Caco-2 (cell line): ENCODE data around the gene DEPDC5. TPM values are rescaled to one million over a fixed set of nuclear protein-coding genes. Genes with fewer than 3 reads are reported as not detected.

Experiments
- BruUV-seq: library from RNA; stranded (reverse); fragments of 400-500 nt; replicated peaks from 2 replicates; lab custom pipeline; 2021; lab: Mats Ljungman, UMichigan
- CTCF ChIA-PET: fragments of 300-600 bp; sonication (Branson Sonifier 250); formaldehyde crosslinking; loops from one replicate; lab custom pipeline; 2022; ENCODE audit warnings: antibody characterized with exemption; lab: Charles Lee
- POLR2A ChIA-PET: fragments of 300-600 bp; sonication (Branson Sonifier 250); formaldehyde crosslinking; loops from one replicate; lab custom pipeline; 2022; ENCODE audit warnings: antibody characterized with exemption; lab: Charles Lee
- DNase-seq, 2 experiments: peaks; one replicate each; pipeline versions ENCODE4 v3.0.0 to v3.0.0-alpha.2; 2020 to 2022
- H3K27me3 ChIP-seq: replicated peaks from 2 replicates; pipeline ENCODE4 v1.6.0; 2011; ENCODE audit warnings: low read length; ENCODE audit not compliant: control insufficient read depth, insufficient read depth
- H3K36me3 ChIP-seq: 2 replicates; pipeline ENCODE4 v1.5.1; 2011; ENCODE audit warnings: low read length; ENCODE audit not compliant: control insufficient read depth, insufficient read depth
- H3K4me1 ChIP-seq: fragments of 250-450 bp; sonication (Bioruptor Pico); 2 replicates; pipeline ENCODE4 v1.5.1; 2020; ENCODE audit warnings: mild to moderate bottlenecking
- H3K4me3 ChIP-seq: 2 replicates; pipeline ENCODE4 v1.5.1; 2011; ENCODE audit warnings: low read depth, mild to moderate bottlenecking, control low read depth, low read length
- H3K9me3 ChIP-seq: fragments of 250-450 bp; sonication (Bioruptor Pico); 2 replicates; pipeline ENCODE4 v1.5.1; 2020; ENCODE audit warnings: mild to moderate bottlenecking, moderate library complexity
- H3K27ac Mint-ChIP-seq: one replicate; pipeline ENCODE4 v1.8.0; 2022; ENCODE audit warnings: mixed read lengths; ENCODE audit not compliant: unreplicated experiment
- H3K27me3 Mint-ChIP-seq: one replicate; pipeline ENCODE4 v1.8.0; 2022; ENCODE audit warnings: mixed read lengths; ENCODE audit not compliant: insufficient read depth, unreplicated experiment
- H3K36me3 Mint-ChIP-seq: one replicate; pipeline ENCODE4 v1.8.0; 2022; ENCODE audit warnings: mild to moderate bottlenecking, mixed read lengths; ENCODE audit not compliant: insufficient read depth, unreplicated experiment
- H3K4me1 Mint-ChIP-seq: one replicate; pipeline ENCODE4 v1.8.0; 2022; ENCODE audit warnings: low read depth, mixed read lengths; ENCODE audit not compliant: unreplicated experiment
- H3K4me3 Mint-ChIP-seq: one replicate; pipeline ENCODE4 v1.8.0; 2022; ENCODE audit warnings: mild to moderate bottlenecking, moderate library complexity, mixed read lengths; ENCODE audit not compliant: unreplicated experiment
- H3K9me3 Mint-ChIP-seq: one replicate; pipeline ENCODE4 v1.8.0; 2022; ENCODE audit warnings: mixed read lengths; ENCODE audit not compliant: unreplicated experiment
- intact Hi-C: fragments of 100-400 bp; cut with micrococcal nuclease; formaldehyde crosslinking; loops from one replicate; pipeline ENCODE4 v1.10.0; 2022; ENCODE audit not compliant: unreplicated experiment
- total RNA-seq: library from RNA; stranded (reverse); gene quantifications from 2 replicates; pipeline ENCODE4 v1.2.3, GENCODE V29; 2022
- TF ChIP-seq, protein P1 (sequence below), 2 experiments: fragments of 200-600 bp in 1 of 2; IDR thresholded peaks; 1 replicate in 1 of 2; 2 replicates in 1 of 2; pipeline versions ENCODE4 v1.5.1 to v1.8.0; 2011 to 2022; ENCODE audit warnings: antibody characterized with exemption in 1 of 2, control low read depth in 1 of 2, inconsistent platforms in 1 of 2, low read depth in 1 of 2, low read length in 1 of 2, mild to moderate bottlenecking in 1 of 2, moderate library complexity in 1 of 2; ENCODE audit not compliant: insufficient read depth in 1 of 2, severe bottlenecking in 1 of 2, unreplicated experiment in 1 of 2

DEPDC5 gene
- total RNA-seq, 1 experiment from 2014 or later = 19.4 TPM

- no peaks in the 10 kb centered on the region for H3K9me3 Mint-ChIP-seq
- no peaks in the 10 kb centered on the region for H3K4me1 Mint-ChIP-seq
- no peaks in the 10 kb centered on the region for H3K27me3 ChIP-seq
- ChIA-PET CTCF (no interaction called here), POLR2A (no interaction called here)
- H3K9me3 ChIP-seq = no peaks in the 10 kb centered on the region
- intact Hi-C loops = no loop called here
- H3K4me1 ChIP-seq = no peaks in the 10 kb centered on the region
- no peak overlapping the region for H3K4me3 Mint-ChIP-seq
- no peak overlapping the region for H3K27ac Mint-ChIP-seq
- no peaks in the 10 kb centered on the region for H3K36me3 Mint-ChIP-seq
- no TSS peak for BruUV-seq
- no peak overlapping the region for H3K4me3 ChIP-seq
- TF ChIP-seq, protein P1, sequence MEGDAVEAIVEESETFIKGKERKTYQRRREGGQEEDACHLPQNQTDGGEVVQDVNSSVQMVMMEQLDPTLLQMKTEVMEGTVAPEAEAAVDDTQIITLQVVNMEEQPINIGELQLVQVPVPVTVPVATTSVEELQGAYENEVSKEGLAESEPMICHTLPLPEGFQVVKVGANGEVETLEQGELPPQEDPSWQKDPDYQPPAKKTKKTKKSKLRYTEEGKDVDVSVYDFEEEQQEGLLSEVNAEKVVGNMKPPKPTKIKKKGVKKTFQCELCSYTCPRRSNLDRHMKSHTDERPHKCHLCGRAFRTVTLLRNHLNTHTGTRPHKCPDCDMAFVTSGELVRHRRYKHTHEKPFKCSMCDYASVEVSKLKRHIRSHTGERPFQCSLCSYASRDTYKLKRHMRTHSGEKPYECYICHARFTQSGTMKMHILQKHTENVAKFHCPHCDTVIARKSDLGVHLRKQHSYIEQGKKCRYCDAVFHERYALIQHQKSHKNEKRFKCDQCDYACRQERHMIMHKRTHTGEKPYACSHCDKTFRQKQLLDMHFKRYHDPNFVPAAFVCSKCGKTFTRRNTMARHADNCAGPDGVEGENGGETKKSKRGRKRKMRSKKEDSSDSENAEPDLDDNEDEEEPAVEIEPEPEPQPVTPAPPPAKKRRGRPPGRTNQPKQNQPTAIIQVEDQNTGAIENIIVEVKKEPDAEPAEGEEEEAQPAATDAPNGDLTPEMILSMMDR (IDR thresholded peaks at IDR 0.05; ENCODE audit: insufficient read depth in 1 of 2, low read depth in 1 of 2, low read length in 1 of 2, severe bottlenecking in 1 of 2, unreplicated experiment in 1 of 2) = no peak
- H3K27me3 Mint-ChIP-seq = no peaks in the 10 kb centered on the region
- H3K36me3 ChIP-seq = no peaks in the 10 kb centered on the region
- DNase-seq = no peak
These were observed 182.3 kb downstream of the DEPDC5 start for GRCh38 chr22:31935961-31936635.

GRCh38 chr22:31937341-31937740 is 183.5 kb downstream of the DEPDC5 start:
- no TSS peak for BruUV-seq
- no peak for DNase-seq

DNA sequence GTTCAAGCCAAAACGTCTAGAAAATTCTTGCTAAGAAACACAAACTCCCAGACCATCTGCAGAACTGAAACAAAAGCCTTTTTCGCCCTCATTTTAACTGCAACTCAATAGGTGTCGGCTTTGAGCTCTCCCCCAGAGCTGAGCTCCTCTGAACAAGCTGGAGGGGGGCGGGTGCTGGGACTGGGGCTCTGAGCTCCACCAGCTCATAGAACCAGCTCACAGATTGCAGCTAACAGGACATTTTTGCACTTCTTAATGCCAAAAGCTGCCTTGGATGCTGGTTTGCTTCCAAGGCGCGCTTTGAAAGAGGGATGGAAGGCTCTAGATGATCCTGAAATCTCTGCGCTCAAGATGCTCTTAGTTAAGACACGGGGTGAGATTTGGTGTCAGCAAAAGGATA is 184.5 kb downstream of the DEPDC5 start:
- no peaks in the 10 kb centered on the region for H3K36me3 Mint-ChIP-seq
- ChIA-PET POLR2A (no interaction called here), CTCF (no interaction called here)
- no peaks in the 10 kb centered on the region for H3K27me3 Mint-ChIP-seq
- Histone ChIP-seq H3K4me1 (no peaks in the 10 kb centered on the region), H3K27me3 (no peaks in the 10 kb centered on the region), H3K4me3 (no peak overlapping the region), H3K9me3 (no peaks in the 10 kb centered on the region), H3K36me3 (no peaks in the 10 kb centered on the region)
- TF ChIP-seq, protein P1 (IDR thresholded peaks at IDR 0.05; ENCODE audit: insufficient read depth in 1 of 2, low read depth in 1 of 2, low read length in 1 of 2, severe bottlenecking in 1 of 2, unreplicated experiment in 1 of 2) = no peak
- no peaks in the 10 kb centered on the region for H3K4me1 Mint-ChIP-seq
- no peak for DNase-seq
- no peak overlapping the region for H3K27ac Mint-ChIP-seq
- intact Hi-C loops = no loop called here
- no peak overlapping the region for H3K4me3 Mint-ChIP-seq
- no peaks in the 10 kb centered on the region for H3K9me3 Mint-ChIP-seq
- no TSS peak for BruUV-seq

More at GRCh38 chr22:31937341-31937740, 183.5 kb downstream of the DEPDC5 start:
- ChIA-PET CTCF (no interaction called here), POLR2A (no interaction called here)
- H3K27ac Mint-ChIP-seq = no peak overlapping the region
- no peak overlapping the region for H3K4me3 Mint-ChIP-seq
- TF ChIP-seq, protein P1 (IDR thresholded peaks at IDR 0.05; ENCODE audit: insufficient read depth in 1 of 2, low read depth in 1 of 2, low read length in 1 of 2, severe bottlenecking in 1 of 2, unreplicated experiment in 1 of 2) = no peak
- Histone ChIP-seq H3K27me3 (no peaks in the 10 kb centered on the region), H3K4me3 (no peak overlapping the region), H3K36me3 (no peaks in the 10 kb centered on the region), H3K9me3 (no peaks in the 10 kb centered on the region), H3K4me1 (no peaks in the 10 kb centered on the region)
- no peaks in the 10 kb centered on the region for H3K4me1 Mint-ChIP-seq
- H3K36me3 Mint-ChIP-seq = no peaks in the 10 kb centered on the region
- H3K9me3 Mint-ChIP-seq = no peaks in the 10 kb centered on the region
- no peaks in the 10 kb centered on the region for H3K27me3 Mint-ChIP-seq
- intact Hi-C loops = no loop called here
